ENCODE results near the gene DOCK2.

DNA sequence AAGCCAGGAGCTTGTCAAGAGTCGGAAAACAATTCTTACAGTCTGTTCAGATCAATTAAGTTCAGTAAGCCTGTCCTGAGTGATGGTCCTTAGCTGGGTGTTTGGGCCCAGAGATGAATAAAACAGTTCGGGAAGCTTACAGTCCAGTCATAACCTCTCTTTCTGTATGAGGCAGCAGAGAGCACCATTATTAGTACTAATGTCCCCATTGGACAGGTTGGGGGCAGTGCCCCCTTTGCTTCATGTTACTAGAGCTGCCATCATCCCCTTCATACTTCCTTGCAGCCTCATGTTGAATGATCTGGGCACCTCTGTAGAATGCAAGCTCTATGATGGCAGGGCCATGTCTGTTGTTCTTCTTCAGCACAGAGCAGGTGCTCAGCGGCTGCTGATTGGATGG lies 9.8 kb downstream of the DOCK2 start:
- TF ChIP-seq, protein P1, sequence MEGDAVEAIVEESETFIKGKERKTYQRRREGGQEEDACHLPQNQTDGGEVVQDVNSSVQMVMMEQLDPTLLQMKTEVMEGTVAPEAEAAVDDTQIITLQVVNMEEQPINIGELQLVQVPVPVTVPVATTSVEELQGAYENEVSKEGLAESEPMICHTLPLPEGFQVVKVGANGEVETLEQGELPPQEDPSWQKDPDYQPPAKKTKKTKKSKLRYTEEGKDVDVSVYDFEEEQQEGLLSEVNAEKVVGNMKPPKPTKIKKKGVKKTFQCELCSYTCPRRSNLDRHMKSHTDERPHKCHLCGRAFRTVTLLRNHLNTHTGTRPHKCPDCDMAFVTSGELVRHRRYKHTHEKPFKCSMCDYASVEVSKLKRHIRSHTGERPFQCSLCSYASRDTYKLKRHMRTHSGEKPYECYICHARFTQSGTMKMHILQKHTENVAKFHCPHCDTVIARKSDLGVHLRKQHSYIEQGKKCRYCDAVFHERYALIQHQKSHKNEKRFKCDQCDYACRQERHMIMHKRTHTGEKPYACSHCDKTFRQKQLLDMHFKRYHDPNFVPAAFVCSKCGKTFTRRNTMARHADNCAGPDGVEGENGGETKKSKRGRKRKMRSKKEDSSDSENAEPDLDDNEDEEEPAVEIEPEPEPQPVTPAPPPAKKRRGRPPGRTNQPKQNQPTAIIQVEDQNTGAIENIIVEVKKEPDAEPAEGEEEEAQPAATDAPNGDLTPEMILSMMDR (IDR thresholded peaks at IDR 0.05; ENCODE audit: borderline replicate concordance, extremely low read depth, low read length, poor library complexity, severe bottlenecking) = no peak
- no peak for TF ChIP-seq EZH2 (IDR thresholded peaks at IDR 0.05; ENCODE audit: borderline replicate concordance, low read depth, low read length, severe bottlenecking)
